NCI-H446 treated with DMSO at 0.1 percent for 48 hours (cell line): Measurements from ENCODE around the gene HTR3B.
"Not testable (repeated sequence)": the region's sequence is repeated elsewhere in the genome, so short reads cannot be mapped to it uniquely, and the experiment has no call there.

Source experiments
- DNase-seq: peaks from one replicate; lab custom pipeline; 2025; lab: John Stamatoyannopoulos, UW

HTR3B gene, protein sequence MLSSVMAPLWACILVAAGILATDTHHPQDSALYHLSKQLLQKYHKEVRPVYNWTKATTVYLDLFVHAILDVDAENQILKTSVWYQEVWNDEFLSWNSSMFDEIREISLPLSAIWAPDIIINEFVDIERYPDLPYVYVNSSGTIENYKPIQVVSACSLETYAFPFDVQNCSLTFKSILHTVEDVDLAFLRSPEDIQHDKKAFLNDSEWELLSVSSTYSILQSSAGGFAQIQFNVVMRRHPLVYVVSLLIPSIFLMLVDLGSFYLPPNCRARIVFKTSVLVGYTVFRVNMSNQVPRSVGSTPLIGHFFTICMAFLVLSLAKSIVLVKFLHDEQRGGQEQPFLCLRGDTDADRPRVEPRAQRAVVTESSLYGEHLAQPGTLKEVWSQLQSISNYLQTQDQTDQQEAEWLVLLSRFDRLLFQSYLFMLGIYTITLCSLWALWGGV

DNA sequence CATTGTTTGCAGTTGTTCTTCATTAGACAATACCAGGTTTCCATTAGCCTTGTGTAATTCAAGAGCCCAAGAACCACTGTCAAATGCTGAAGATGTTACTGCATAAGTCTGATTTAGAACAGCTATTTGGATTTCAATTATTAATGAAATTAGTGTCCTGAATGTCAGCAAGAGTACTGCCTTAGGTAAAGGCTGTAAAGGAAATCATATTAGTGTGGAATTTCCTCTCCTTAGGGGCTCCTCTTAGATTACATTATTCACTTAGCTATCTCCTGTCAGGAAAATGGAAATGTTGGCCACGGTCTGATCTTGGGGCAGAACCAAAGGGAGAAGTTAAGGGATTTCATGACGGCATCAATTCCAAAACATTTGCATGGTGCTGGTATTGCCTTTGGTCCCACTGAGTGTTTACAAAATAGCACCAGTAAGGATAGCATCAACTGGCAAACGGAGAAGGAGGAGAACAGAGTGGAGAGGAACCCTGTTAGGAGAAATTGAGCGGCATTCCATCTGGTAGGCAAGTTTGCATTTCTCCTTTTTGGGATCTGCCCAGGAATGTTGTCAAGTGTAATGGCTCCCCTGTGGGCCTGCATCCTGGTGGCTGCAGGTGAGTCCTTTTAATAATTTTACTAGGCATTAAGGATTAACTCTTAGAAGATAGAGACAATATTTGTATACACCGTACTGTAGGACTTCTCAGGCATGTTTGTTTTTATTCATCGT is at the start of gene HTR3B:
TSS of gene HTR3B (plus strand) at position 418 of the 723 bp plus-strand sequence. CDS start at position 556, 138 bp downstream.
- no peak for DNase-seq

DNA sequence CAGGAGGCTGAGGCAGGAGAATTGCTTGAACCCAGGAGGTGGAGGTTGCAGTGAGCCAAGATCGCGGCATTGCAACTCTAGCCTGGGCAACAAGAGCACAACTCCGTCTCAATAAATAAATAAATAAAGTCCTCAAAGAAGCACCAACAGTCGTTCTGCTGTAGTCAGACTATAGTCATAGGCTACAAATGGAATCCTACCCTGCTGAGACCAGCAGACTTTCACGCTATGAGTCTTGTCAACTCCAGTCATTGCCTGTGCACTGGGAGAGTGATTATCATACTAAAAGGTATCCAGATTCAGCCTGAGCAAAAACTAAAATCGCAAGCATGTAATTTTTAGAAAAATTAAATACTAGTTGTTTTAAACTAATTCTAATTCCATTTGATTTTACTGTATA is 48.8 kb upstream of the HTR3B start:
- no peak for DNase-seq

DNA sequence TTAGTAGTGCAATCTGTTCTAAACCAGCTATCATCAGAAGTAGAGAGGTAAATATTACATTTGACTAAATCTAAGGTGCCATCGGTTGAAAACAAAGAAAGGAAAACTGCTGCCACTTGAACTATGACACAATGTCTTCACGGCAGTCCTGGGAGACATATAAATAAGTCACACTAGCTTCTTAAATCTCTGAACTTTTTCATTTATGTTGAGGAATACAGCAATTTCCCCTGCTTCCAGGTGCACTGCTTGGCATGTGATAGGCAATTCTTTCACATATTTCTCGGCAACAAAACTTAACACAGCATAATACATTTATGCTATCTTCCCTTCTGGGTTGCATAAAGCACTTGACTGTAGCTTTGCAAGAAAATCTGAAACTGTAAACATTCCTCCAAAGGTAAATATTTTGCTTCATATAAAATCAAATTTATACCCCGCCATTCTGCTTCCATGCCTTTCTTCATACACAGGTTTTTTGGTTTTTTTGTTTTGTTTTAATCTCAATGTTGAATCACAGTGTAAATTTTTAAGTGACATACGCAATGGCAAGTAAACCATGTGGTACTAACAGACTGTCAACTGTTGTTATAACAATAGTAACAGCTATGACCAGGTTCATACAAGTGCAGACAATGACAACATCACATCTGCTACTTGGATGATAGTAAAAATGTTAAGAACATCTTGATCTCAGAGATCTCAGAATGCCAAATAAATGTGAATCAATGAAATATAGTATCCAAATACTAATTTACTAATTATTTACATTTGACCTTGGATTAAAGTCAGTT is 47.4 kb upstream of the HTR3B start:
- DNase-seq, result no peak

DNA sequence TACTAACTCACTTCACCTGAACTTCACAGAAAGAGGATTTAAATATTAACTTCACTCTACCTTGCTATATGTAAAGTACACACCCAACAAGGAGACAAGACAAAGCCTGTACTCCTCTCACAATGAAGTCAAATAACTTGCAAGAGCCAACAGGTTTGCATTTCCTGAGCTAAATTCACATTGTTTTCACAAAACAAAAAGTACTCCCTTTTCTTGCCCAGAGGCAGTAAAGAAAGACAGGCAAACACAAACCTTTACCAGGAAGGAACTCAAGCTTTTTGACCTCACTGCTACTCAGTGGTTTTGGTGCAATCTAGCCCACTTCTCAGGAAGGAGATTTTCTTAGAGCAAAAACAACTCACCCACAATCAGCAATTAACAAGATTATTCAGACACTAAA is 44.9 kb upstream of the HTR3B start:
- DNase-seq, result no peak

DNA sequence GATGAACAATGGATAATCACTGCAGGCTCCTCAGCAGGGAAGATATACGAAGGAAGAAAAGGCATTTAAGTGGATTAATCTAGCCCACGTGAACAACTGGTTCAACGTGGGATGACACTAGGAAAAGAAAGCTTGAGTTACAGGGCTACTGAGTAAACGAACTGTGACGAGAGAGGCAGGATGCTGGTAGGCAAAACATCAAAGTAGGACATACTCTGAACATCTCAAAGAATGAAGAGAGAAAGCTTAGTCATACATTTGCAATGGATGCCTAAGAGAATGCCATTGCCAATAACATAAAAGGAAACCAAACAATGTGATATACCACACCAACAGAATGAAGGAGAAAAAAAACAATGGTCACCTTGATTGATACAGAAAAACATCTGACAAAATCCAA is 42.2 kb upstream of the HTR3B start:
- DNase-seq, result no peak

DNA sequence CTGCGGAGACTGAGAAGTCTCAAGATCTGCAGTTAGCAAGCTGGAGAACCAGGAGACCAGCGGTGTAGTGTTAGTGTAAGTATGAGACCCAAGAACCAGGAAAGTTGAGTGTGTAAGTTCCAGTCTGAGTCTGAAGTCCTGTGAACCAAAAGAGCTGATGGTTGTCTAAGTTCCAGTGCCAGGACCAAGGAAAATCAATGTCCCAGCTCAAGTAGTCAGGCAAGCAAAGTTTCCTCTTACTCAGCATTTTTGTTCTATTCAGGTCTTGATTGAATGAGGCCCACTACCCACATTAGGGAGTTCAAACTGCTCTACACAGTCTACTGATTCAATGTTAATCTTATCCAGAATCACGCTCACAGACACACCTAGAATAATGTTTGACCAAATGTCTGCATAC is 40.2 kb upstream of the HTR3B start:
- DNase-seq, result no peak

DNA sequence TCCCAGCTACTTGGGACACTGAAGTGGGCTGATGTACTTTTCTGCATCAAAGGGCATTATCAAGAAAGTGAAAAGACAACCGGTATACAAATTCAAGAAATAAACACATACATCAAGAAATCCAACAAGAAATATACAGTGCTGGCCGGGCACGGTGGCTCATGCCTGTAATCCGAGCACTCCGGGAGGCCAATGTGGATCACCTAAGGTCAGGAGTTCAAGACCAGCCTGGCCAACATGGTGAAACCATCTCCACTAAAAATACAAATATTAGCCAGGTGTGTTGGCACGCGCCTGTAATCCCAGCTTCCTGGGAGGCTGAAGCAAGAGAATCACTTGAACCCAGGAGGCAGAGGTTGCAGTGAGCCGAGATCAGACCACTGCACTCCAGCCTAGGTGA is 38.7 kb upstream of the HTR3B start:
- DNase-seq, result no peak

DNA sequence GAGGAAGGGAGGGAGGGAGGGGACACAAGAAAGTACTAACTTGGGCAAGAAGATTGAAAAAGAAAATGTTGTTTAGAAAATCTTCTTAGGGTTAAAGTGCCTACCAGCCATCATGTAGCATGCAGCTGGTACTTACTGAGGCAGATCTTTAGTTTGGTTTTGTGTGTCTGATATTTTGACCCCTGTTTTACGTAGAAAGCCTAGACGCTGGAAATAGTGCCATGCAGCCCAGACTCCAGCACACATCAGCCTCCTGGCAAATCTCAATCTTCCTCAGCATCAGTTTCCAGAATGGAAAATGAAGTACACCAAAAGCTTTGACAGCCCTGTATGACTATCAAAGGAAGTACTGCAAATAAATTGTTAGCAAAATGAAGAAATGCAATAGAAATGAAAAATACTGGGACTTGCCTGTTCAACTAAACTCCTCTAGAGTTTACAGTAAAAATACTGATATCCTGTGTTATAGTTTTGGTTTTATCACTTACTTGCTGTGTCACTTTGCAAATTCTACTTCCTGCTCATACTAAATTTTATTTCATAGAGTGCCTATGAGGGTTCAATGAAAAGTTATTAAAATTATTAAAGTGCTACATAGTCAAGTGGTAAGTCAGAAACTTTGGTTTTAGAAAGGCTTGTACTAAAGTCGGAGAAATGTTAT is 36.6 kb upstream of the HTR3B start:
- no peak for DNase-seq

DNA sequence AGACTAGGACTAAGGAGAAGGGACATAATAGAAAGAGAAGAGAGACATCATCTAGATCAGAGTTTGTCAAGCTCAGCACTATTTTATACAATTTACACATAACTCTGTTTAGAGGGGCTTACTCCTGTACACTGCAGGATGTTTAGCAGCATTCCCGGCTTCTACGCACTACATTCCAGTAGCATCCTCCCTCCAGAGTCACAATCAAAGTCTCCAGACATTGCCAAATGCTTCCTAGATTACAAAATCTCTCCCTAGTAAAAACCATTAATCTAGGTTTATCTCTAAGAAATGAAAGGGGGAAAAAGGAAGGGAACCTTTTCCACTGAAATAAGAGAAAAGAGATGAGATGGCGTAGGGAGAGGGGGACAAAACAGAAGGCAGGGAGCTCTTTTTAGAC is 33.3 kb upstream of the HTR3B start:
- no peak for DNase-seq

DNA sequence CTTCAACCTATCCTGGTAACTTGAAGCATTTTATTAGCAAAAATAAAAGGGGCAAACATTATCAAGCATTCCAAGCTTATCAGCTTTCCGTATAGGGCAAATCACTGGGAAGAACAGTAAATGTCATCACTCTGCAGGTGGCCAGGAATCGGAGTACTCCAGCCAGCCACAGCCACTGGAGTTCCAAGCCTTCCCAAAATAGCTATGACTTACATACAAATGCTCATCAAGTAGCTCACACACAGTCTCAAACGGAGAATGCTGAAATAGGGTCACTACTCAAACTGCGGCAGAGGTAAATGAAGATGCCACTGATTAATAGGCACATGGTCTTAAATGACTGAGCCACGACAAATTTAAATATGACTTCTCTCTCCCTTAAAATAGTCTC is 31.4 kb upstream of the HTR3B start:
- no peak for DNase-seq

DNA sequence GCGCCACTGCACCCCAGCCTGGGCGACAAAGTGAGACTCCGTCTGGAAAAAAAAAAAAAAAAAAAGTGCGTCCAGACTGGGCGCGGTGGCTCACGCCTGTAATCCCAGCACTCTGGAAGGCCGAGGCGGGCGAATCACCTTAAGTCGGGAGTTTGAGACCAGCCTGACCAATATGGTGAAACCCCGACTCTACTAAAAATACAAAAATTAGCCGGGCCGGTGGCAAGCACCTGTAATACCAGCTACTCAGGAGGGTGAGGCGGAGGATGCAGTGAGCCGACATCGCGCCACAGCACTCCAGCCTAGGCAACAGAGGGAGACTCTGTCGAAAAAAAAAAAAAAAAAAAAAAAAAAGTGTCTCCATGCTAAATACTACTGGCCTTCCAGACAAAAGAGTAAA is 30.5 kb upstream of the HTR3B start:
- DNase-seq, result no peak

DNA sequence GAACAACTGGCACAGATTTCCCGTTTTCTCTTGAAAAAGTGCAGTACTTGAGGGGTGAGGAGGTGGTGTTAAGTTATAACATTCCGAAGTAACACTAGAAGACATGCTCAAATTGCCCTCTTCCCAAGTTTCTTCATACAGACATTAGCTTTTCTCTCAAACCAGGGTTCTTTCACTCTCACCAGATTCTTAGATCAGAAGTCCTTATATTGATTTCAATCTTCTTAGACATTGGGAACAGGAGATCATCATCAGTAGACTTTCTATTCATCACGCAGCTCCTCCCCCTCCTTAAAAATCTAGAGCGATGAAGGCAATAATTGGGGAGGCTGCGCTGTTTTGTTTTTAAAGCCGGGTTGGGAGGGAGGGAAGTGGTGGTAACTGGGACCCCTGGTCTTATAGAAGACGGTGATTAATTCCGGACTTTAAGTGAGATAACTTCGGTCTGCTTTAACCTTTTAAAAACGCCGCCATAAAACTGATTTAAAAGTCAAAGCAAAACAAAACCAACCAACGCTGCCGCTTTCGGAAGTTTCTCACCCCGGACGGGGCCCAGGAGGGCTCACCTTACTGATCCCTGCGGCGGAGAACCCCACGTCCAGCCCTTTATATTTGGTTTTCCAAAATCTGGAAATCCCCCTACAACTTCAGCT is 29.9 kb upstream of the HTR3B start:
- DNase-seq, result no peak

DNA sequence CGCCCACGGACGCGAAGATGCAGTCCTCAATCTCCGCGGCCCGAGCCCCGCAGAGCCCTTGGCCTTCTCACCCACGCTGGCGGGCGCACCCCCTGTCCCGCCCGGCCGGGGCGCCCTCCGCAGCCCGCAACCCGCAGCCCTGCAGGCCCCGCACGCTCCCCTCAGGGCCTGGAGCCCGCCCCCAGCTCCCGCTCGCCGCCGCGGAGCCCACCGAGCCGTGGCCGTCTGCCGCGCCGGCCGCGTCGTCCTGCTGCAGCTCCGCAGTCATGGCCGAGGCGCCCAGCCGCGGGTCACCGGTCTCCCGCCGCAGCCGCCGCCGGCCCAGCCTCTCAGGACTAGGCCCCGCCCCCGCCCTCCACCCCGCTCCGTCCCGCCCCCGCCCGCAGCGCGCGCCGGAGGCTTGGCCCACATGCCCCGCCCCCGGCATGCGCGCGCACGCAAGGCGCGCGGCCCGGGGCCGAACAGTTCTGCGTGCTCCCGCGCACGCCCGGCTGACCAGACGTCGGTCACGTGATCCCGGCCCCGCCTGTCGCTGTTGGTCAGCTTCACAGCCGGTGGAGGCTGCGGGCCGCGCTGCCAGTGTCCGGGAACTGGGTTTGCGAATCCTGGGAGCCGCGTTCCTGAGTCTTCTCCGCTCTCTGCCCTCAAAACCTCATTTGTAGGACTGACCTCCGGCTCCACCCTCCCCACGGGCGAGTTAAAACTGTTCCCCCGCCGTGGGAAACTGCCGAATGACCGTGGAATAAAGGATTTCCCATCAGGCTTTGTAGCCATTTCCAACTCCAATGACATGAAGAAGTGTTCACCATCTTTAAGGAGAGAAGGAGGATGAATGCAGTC is 29.1 kb upstream of the HTR3B start, which contains the start of gene USP28:
TSS of gene USP28 (minus strand) at position 339 of the 840 bp plus-strand sequence. CDS start at position 268, 71 bp downstream.
- DNase-seq, result peak; percentile 87

DNA sequence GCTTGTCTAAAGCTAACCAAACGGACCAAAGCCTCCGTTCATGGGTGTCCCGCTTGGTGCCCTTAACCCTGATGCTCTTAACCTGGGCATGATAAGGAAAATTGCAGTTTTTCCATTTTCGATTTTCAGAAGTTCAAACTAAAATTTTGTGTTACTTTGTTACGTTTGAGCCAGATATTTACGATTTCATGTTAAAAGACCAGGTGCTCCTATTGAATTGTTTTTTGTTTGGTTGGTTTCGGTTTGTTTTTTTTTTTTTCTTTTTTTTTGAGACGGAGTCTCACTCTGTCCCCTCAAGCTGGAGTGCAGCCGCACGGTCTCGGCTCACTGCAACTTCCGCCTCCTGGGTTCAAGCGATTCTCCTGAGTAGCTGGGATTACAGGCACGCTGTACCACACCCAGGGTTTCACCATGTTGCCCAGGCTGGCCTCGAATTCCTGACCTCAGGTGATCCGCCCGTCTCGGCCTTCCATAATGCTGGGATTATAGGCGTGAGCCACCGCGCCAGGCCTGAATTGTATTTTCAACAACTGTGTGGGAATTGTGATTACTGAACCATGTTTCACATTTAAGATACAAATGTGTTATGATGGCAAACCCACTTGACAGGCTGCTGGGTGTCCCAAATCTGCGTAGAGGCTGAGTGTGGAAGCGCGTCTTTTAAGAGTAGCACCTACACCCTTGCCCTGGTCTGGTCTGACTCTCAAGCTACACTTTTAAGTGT is 28.4 kb upstream of the HTR3B start:
- DNase-seq, result no peak

DNA sequence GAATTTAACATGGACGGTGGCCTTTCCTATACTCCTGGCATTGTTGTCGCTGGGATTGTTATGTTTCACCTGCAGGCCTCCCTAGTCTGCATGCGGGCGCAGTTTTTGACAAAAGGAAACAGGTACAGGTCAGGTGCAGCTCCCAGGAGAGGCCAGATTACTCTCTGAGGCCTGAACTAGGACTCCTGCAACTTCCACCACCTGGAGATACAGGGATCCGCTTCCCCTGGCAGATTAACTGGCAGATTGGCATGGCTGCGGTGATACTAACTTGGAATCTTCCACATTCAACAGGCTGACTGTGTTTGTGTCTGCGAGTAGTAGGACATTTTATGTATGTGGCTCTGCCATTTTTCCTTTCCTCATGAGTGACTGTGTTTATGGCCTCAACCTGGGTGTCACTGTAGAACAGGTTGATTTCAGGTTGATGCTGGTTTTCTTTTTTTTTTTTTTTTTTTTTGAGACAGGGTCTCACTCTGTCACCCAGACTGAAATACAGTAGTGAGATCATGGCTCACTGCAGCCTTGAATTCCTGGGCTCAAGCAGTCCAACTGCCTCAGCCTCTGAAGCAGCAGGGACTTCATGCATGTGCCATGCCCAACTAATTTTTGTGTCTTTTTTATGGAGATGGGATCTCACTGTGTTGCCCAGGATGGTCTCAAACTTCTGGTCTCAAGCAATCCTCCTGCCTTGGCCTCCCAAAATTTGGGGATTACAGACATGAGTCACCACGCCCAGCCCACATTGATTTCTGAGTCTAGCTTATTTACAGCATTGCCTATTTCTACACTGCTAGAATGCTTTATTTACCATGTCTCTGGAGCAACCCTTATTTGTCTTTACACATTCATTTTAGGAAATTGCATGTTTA is 27.6 kb upstream of the HTR3B start:
- no peak for DNase-seq

DNA sequence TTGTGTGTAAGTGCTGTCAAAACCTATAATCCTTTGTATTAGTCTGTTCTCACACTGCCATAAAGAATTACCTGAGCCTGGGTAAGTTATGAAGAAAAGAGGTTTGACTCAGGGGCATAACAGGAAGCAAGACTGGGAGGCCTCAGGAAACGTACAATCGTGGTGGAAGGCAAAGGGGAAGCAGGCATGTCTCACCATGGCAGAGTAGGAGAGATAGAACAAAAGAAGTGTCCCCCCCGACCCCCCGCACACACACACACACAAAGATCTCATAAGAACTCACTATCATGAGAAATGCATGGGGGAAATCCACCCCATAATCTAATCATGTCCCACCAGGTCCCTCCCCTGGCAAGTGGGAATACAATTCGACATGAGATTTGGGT is 26.9 kb upstream of the HTR3B start:
- DNase-seq, result no peak

DNA sequence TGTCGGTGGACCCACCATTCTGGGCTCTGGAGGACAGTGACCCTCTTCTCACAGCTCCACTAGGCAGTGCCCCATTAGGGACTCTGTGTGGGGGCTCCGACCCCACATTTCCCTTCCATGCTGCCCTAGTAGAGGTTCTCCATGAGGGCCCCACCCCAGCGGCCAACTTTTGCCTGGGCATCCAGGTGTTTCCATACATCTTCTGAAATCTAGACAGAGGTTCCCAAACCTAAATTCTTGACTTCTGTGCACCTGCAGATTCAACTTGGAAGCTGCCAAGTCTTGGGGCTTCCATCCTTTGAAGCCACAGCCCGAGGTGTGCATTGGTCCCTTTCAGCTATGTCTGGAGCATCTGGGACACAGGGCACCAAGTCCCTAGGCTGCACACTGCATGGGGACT is 25.1 kb upstream of the HTR3B start:
- DNase-seq, result not testable (repeated sequence)

DNA sequence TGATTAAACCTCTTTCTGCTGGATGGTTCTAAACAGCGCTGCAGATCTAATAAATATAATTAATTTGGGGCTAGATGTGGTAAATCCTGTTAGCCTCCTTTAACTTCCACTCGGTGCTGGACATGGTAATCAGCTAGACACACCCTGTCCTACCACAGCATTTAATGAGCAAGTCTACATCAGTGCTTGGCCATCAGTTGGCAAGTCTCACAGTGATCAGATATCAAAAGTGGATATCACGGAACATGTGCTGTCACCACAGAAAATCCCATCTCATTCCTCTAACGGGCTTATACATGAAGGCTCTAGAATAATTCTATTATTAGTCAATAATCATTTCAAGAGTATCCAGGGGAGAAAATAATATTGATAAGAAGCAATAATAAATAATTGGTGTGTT is 23.6 kb upstream of the HTR3B start:
- DNase-seq, result no peak

DNA sequence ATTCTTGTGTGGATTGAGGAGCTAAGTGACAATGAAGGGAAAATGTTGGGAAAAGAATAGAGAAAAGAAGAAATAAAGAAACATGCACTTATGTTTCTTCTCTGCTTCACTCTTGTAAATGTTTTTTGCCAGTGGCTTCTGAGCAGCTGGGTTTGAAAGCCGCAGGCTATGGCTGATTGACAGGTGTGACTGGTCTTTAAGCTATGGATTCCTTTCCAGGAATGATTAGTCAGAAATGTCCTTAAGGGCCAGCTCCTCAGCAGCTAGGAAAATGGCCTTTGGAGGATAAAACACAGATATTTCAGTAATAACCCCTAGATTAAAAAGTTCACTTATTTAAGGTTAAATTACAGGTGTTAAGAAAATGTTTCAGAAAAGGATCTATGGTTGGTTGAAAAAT is 22.7 kb upstream of the HTR3B start:
- no peak for DNase-seq
